Measurements from ENCODE around the gene ORMDL1.
"Not testable (repeated sequence)": the region's sequence is repeated elsewhere in the genome, so short reads cannot be mapped to it uniquely, and the experiment has no call there.

Gene ORMDL1

GRCh38 chr2:189770590-189771322 is 13.4 kb downstream of the ORMDL1 start:
- no peak for DNase-seq (ENCODE audit: low read depth, low spot score)

GRCh38 chr2:189763908-189764661 is 20.1 kb downstream of the ORMDL1 start:
- DNase-seq (ENCODE audit: low read depth, low spot score), result no peak

- DNase-seq (ENCODE audit: low read depth, low spot score), result peak; percentile 79
These were observed 21.4 kb downstream of the ORMDL1 start, which contains the start of gene OSGEPL1 for GRCh38 chr2:189762551-189763298. Gene OSGEPL1 (minus strand): TSS chr2:189762792. CDS start chr2:189761640, 1,152 bp downstream.

GRCh38 chr2:189762229-189762550 is 21.9 kb downstream of the ORMDL1 start:
- no peak for DNase-seq (ENCODE audit: low read depth, low spot score)

- DNase-seq (ENCODE audit: low read depth, low spot score), result not testable (repeated sequence)
These were observed 24.0 kb downstream of the ORMDL1 start for GRCh38 chr2:189760154-189760553.

- no peak for DNase-seq (ENCODE audit: low read depth, low spot score)
These were observed 27.7 kb downstream of the ORMDL1 start for GRCh38 chr2:189756311-189756952.

- no peak for DNase-seq (ENCODE audit: low read depth, low spot score)
These were observed 33.0 kb downstream of the ORMDL1 start for GRCh38 chr2:189751080-189751658.

GRCh38 chr2:189729430-189729829 is 54.7 kb downstream of the ORMDL1 start:
- DNase-seq (ENCODE audit: low read depth, low spot score), result no peak

- no peak for DNase-seq (ENCODE audit: low read depth, low spot score)
These were observed 57.3 kb downstream of the ORMDL1 start for GRCh38 chr2:189726849-189727248.

- no peak for DNase-seq (ENCODE audit: low read depth, low spot score)
These were observed 57.9 kb downstream of the ORMDL1 start for GRCh38 chr2:189726271-189726670.

GRCh38 chr2:189723192-189723591 is 60.9 kb downstream of the ORMDL1 start:
- no peak for DNase-seq (ENCODE audit: low read depth, low spot score)

Data from brain pericyte (primary cell).